Body of pancreas (tissue), 4 donors: ENCODE measurements around the gene ITGB1BP1. TPM values are rescaled to one million over a fixed set of nuclear protein-coding genes. Genes with fewer than 3 reads are reported as not detected.

Experiments
- ATAC-seq: fragments of 150-250 bp; one replicate; pipeline ENCODE4 v1.9.1; 2016
- DNase-seq, 4 donors: peaks; one replicate each; pipeline ENCODE4 v3.0.0-alpha.2; 2019
- H3K27ac ChIP-seq, 4 donors: fragments of 200-600 bp; sonication (generic); 1 replicate in 3 of 4; 2 replicates in 1 of 4; pipeline versions ENCODE4 v1.5.1 to v1.6.1; 2016 to 2019; ENCODE audit warnings: mild to moderate bottlenecking in 1 of 4, mixed read lengths in 1 of 4, moderate library complexity in 1 of 4
- H3K27me3 ChIP-seq, 2 donors: fragments of 200-600 bp; sonication (generic); one replicate each; pipeline ENCODE4 v1.6.0; 2016; ENCODE audit warnings: mild to moderate bottlenecking in 1 of 2
- H3K36me3 ChIP-seq, 2 donors: fragments of 200-600 bp; sonication (generic); replicated peaks in 1 of 2; 2 replicates each; pipeline ENCODE4 v1.5.1; 2016; ENCODE audit warnings: low read depth in 2 of 2; ENCODE audit not compliant: insufficient read depth in 1 of 2
- H3K4me1 ChIP-seq: fragments of 200-600 bp; sonication (generic); one replicate; pipeline ENCODE4 v1.6.0; 2016
- H3K4me3 ChIP-seq, 2 donors: fragments of 200-600 bp; sonication (generic); 1 replicate in 1 of 2; 2 replicates in 1 of 2; pipeline ENCODE4 v1.5.1; 2016 to 2019
- H3K9me3 ChIP-seq, 3 donors: fragments of 200-600 bp; sonication (generic); 1 replicate in 2 of 3; 2 replicates in 1 of 3; pipeline ENCODE4 v1.5.1; 2016
- CTCF ChIP-seq, 7 experiments: fragments of 450-650 bp in 4 of 7; fragments of 200-600 bp in 3 of 7; sonication (generic) in 3 of 7; IDR thresholded peaks; one replicate each; pipeline ENCODE4 v1.5.1; 2016 to 2019; ENCODE audit warnings: antibody characterized with exemption in 7 of 7
- POLR2A ChIP-seq, 3 donors: fragments of 450-650 bp; IDR thresholded peaks; one replicate each; pipeline ENCODE4 v1.6.1; 2016; ENCODE audit warnings: antibody characterized with exemption in 3 of 3, mild to moderate bottlenecking in 2 of 3
- WGBS, 2 donors: methylation state at CpG; one replicate each; pipeline ENCODE4 v1.1.5; 2017; 5-methylcytosine and 5-hydroxymethylcytosine counted together
- intact Hi-C: fragments of 100-400 bp; cut with DNase I; formaldehyde crosslinking; loops from one replicate; pipeline ENCODE4 v1.15.1; 2023
- total RNA-seq, 2 donors: library from RNA; depleted of rRNA; stranded (reverse); fragments of >200 nt; gene quantifications; one replicate each; pipeline ENCODE4 v1.1.0, GENCODE V29; 2016

The ITGB1BP1 gene
- total RNA-seq, 2 donors from 2014 or later: 16.6 to 28.3 TPM

DNA sequence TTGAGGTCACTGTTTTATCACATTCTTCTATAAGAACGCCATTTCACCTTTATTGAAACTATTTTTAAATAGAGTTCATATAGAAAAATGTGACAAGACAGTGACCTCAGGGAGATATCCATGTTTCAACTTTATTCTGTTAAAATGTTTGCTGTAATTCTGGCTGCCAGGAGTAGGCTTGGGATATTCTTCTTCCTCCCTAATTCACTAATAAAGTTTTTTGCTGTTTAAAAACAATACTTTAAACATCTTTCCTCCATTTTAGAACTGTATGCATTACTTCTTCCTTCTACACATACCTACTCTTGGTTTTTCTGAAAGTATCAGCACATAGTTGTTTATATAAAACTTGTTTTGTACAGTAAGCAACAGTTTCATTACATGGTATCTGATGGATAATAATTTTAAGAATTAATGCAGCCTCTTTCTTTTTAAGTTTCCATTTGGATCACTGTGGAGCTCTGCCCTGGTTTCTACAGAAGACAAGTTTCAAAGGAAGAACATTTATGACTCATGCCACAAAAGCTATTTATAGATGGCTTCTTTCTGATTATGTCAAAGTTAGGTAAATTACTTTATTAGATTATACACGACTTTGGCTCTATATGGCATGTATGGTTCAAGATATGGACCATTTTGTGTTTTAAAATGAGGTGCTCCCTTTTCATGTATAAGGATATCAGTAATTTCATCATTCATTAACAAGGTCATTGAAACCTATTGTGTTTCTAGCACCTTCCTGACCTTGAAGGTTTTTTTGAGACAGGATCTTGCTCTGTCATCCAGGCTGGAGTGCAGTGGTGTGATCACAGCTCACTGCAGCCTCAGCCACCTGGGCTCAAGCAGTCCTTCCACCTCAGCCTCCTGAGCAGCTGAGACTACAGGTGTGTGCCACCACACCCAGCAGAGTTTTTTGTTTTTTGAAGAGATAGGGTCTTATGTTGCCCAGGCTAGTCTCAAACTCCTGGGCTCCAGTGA lies 7.3 kb upstream of the ITGB1BP1 start:
- Histone ChIP-seq H3K27ac (no peak overlapping the region), H3K4me1 (no peaks in the 10 kb centered on the region), H3K9me3 (no peaks in the 10 kb centered on the region), H3K4me3 (no peak overlapping the region), H3K27me3 (no peaks in the 10 kb centered on the region), H3K36me3 (peaks cover 4 to 21% of the 10 kb centered on the region in 2 donors)
- DNase-seq (no peak), ATAC-seq (no peak)
- intact Hi-C loops: no loop called here
- TF ChIP-seq POLR2A (IDR thresholded peaks at IDR 0.05): no peak
- TF ChIP-seq CTCF (IDR thresholded peaks at IDR 0.05): no peak
- 58 to 72% methylated on average over 2 of the region's 2 CpGs for WGBS, 2 donors

DNA sequence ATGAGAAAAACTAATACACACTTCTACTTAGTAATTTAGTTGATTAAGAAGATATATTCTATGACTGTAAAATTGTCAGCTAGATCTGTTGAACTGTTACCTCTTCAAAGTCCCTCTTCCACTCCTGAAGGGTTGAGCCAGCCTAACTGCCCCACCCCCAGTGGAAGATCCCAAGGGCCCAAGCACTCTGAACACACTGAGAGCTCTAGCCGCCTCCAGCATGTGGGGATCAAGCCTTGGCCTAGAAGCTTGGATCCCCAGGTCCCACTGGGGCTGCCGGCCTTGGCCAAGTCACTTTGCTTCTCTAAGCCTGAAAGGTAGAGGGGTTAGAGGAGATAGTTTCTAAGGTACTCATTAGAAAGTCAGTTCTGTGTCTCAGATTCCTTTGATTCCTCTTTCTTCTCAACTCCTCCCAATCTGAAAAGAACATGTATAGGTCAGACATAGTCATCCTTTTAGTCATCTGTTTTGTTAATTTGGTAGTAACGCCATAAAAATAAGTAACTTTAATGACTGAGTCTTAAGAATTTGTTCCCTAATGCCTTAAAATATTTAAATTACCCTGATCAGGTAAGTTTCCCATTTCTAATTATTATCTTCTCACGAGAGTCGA lies 5.7 kb upstream of the ITGB1BP1 start:
- peaks cover 4 to 19% of the 10 kb centered on the region in 2 donors for H3K36me3 ChIP-seq
- H3K4me3 ChIP-seq: no peak overlapping the region
- ATAC-seq: no peak
- H3K4me1 ChIP-seq: peaks cover 9% of the 10 kb centered on the region
- no peak for DNase-seq
- no peaks in the 10 kb centered on the region for H3K9me3 ChIP-seq
- 79 to 80% methylated on average over 5 of the region's 5 CpGs for WGBS, 2 donors
- H3K27ac ChIP-seq: no peak overlapping the region
- TF ChIP-seq CTCF (IDR thresholded peaks at IDR 0.05): no peak
- TF ChIP-seq POLR2A (IDR thresholded peaks at IDR 0.05): no peak
- intact Hi-C loops: no loop called here
- no peaks in the 10 kb centered on the region for H3K27me3 ChIP-seq

GRCh38 chr2:9424447-9425164 lies 1.3 kb upstream of the ITGB1BP1 start:
- no peak for TF ChIP-seq POLR2A (IDR thresholded peaks at IDR 0.05)
- TF ChIP-seq CTCF (IDR thresholded peaks at IDR 0.05): no peak
- Histone ChIP-seq H3K4me3 (no peak overlapping the region), H3K9me3 (no peaks in the 10 kb centered on the region), H3K27me3 (no peaks in the 10 kb centered on the region), H3K27ac (no peak overlapping the region), H3K36me3 (no peaks in the 10 kb centered on the region), H3K4me1 (peaks cover 19% of the 10 kb centered on the region)
- WGBS, 2 donors: 32 to 38% methylated on average over 11 of the region's 11 CpGs
- DNase-seq: no peak
- intact Hi-C loops: loop anchor here (5.0 kb wide), 1 partner anchor 282 kb away; no protein-coding TSS in a partner anchor
- ATAC-seq: no peak

- TF ChIP-seq CTCF (IDR thresholded peaks at IDR 0.05) (no peak), POLR2A (IDR thresholded peaks at IDR 0.05) (no peak)
- DNase-seq: no peak
- H3K9me3 ChIP-seq: no peaks in the 10 kb centered on the region
- peak overlapping the region; percentile 85 to 93 for H3K4me3 ChIP-seq
- 0 to 1% methylated on average over 21 of the region's 21 CpGs for WGBS, 2 donors
- H3K36me3 ChIP-seq: no peaks in the 10 kb centered on the region
- no peaks in the 10 kb centered on the region for H3K27me3 ChIP-seq
- peaks cover 19% of the 10 kb centered on the region for H3K4me1 ChIP-seq
- intact Hi-C loops: loop anchor here (5.0 kb wide), 1 partner anchor 282 kb away; no protein-coding TSS in a partner anchor
- H3K27ac ChIP-seq: peak overlapping the region; percentile 2 to 87 (median 60)
- ATAC-seq: no peak
Observed at GRCh38 chr2:9423922-9424272, 569 bp upstream of the ITGB1BP1 start.
